Mesodermal cell (in vitro differentiated cells): Measurements from ENCODE around the gene RAB35.

Experiments used
- H3K27ac ChIP-seq: 2 replicates; pipeline ENCODE4 v1.7.0; 2013; ENCODE audit warnings: mild to moderate bottlenecking, low read depth, low read length, moderate library complexity; ENCODE audit not compliant: severe bottlenecking
- H3K36me3 ChIP-seq: 2 replicates; pipeline ENCODE4 v1.7.1; 2013; ENCODE audit warnings: mild to moderate bottlenecking, low read length, moderate library complexity; ENCODE audit not compliant: control insufficient read depth, insufficient read depth
- H3K4me1 ChIP-seq: one replicate; pipeline ENCODE4 v1.7.1; 2013; ENCODE audit warnings: mild to moderate bottlenecking, low read length; ENCODE audit not compliant: insufficient read depth, control insufficient read depth, poor library complexity, severe bottlenecking
- H3K4me3 ChIP-seq: 2 replicates; pipeline ENCODE4 v1.7.0; 2013; ENCODE audit warnings: low read length, control low read depth, mild to moderate bottlenecking; ENCODE audit not compliant: insufficient read depth, poor library complexity, severe bottlenecking; ENCODE audit errors: extremely low read depth
- H3K9me3 ChIP-seq: 2 replicates; pipeline ENCODE4 v1.7.1; 2013; ENCODE audit warnings: mild to moderate bottlenecking, low read length, moderate library complexity; ENCODE audit not compliant: control insufficient read depth
- WGBS, 2 experiments: methylation state at CpG; one replicate each; pipeline ENCODE4 v1.1.5; 2013; ENCODE audit warnings: missing lambda C conversion rate in 2 of 2; ENCODE audit not compliant: insufficient coverage in 2 of 2; 5-methylcytosine and 5-hydroxymethylcytosine counted together

The RAB35 gene

DNA sequence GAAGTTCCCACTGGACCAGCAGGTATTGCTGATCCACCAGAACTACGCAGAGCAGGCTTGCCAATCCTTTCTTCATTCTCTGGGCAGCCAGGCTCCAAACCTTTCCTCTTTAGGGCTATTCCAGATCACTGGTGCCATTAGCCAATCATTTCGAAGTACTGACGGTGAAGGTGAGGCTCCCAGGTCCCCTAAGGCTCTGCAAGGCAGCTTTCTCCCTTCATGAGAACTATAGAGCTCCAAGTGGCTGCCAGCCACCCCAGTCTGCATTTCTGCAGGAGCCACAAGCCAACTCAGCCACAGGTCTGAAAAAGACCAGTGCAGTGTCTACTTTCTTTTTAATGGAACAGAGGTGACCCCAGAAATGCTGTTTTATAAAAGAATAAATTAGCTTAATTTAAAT lies 48.7 kb downstream of the RAB35 start:
- H3K4me3 ChIP-seq = no peak overlapping the region
- H3K36me3 ChIP-seq = no peaks in the 10 kb centered on the region
- 94 to 100% methylated on average over 1 to 3 of the region's 3 CpGs for WGBS, 2 experiments
- H3K27ac ChIP-seq = no peak overlapping the region
- no peaks in the 10 kb centered on the region for H3K9me3 ChIP-seq
- peaks cover 38% of the 10 kb centered on the region for H3K4me1 ChIP-seq

DNA sequence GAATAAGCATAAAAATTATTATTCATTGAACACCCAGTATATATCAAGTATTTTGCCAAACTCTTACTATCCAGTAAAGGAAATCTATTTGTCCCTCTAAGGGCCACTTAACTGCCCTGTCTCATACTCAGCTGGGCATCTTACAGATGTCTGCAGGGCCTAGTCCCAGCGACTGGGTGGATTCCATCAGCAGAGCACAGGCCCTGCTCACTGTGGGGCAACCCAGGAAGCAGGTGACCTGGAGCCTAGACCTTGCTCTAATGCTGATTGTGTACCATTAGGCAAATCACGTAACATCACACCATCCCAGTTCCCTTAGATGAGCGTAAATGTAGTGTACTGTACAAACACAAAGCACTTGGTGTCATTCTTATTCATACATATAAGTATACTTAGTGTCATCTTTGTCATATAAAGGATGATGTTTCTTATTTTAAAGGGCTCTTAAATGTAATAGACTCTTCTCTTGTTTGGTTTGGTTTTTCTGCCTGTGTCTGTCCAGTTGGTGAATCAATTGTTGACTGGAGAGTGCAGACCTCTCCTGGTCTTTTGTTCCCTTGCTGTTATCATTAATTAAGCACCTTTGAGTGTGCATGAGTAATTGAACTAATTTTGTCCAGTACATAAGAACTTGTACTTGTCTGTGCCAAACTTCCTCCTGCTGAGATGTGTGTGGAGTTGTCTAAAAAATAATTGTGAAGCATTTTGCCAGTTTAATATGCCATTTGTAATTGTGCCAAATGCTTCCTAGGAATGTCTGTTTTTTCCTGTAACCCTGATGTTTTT lies 49.3 kb downstream of the RAB35 start:
- Histone ChIP-seq H3K27ac (no peak overlapping the region), H3K9me3 (no peaks in the 10 kb centered on the region), H3K4me3 (no peak overlapping the region), H3K36me3 (no peaks in the 10 kb centered on the region), H3K4me1 (peaks cover 38% of the 10 kb centered on the region)
- 75 to 85% methylated on average over 1 to 2 of the region's 3 CpGs for WGBS, 2 experiments

DNA sequence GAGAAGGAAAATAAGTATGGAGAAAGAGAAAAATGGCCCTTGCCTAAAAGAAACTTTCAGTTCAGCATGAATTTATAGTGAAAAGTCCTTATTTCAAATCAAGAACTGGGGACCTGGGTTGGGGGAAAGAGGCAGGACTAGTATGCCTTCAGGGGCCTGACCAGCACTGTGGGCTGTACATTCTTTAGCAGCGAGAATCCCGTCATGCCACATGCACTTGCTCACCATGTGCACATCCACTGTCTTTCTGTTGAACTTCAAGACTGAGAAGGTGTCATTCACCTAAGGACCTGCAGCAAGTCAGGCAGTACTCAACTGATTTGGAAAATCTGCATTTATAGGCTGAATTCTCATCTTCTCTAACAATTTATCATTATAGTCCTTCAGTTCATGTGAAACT lies 50.2 kb downstream of the RAB35 start:
- WGBS, 2 experiments = 81 to 92% methylated on average over 2 of the region's 2 CpGs
- Histone ChIP-seq H3K9me3 (no peaks in the 10 kb centered on the region), H3K36me3 (no peaks in the 10 kb centered on the region)

DNA sequence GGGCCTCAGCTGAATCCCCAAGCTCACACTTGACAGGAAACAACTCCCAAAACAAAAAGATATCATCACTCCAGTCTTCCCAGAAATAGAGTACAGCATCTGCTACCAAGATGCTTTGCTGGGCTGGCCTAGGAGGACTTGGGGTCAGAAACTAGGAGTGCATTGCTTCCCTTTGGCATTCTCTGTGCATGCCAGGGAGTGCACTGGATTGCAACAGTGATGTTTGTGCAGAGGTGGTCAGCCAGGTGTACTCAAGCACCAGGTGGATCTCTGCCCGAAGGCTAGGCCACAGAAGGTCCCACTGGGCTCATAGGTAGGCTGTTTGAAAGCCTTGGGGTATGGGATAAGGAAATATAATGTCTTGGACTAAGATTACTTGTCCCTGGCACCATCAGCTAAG lies 51.1 kb downstream of the RAB35 start:
- 100% methylated on average over 1 of the region's 1 CpG; no CpG with 5 or more reads in 1 of the 2 experiments for WGBS, 2 experiments
- no peak overlapping the region for H3K27ac ChIP-seq

More for the DNA sequence above, 50.2 kb downstream of the RAB35 start:
- Histone ChIP-seq H3K4me1 (peaks cover 38% of the 10 kb centered on the region), H3K4me3 (no peak overlapping the region), H3K27ac (no peak overlapping the region)

DNA sequence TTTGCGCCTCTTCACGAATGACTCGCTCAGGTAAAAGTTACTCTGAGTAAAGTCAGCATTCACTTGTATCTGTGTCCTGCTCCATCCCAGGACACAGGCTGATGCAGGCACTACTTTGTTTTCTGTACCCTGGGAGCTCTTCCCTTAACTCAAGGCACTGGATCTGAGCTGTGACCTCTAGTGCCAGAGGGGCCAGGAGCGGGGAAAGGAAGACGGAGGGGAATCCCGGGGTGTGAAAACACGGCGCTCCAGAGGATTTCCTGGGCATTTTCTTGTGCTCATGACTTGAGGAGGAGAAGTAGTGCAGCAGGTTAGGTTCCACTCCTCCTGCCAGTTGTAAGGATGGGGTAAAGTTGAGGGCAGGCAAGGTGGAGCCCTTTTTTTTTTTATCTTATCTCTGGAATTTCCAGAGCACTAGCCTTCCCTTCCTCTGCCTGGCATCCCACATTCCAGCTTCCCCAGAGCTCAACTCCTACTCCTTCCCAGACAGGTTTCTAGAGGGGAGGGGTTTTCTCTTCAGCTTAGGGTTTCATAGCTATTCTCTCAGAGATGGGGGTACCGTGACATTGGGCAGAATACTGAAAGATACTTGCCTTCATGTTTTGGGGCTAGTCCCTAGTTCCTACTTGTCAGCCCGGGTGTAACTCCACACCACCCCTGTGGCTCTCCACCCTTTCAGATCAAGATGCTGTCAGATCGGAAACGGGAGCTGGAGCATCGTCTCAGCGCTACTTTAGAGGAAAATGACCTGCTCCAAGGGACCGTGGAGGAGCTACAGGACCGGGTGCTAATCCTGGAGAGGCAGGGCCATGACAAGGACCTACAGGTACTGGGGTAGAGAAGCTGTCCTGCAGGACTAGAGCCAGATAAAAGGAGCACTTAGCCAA lies 52.3 kb downstream of the RAB35 start:
- Histone ChIP-seq H3K4me3 (no peak overlapping the region), H3K9me3 (no peaks in the 10 kb centered on the region), H3K27ac (peak overlapping the region; percentile 39), H3K36me3 (no peaks in the 10 kb centered on the region), H3K4me1 (peaks cover 38% of the 10 kb centered on the region)
- WGBS, 2 experiments = 81 to 82% methylated on average over 16 of the region's 16 CpGs

More for the DNA sequence above, 51.1 kb downstream of the RAB35 start:
- Histone ChIP-seq H3K36me3 (no peaks in the 10 kb centered on the region), H3K4me3 (no peak overlapping the region), H3K4me1 (peaks cover 38% of the 10 kb centered on the region), H3K9me3 (no peaks in the 10 kb centered on the region)

DNA sequence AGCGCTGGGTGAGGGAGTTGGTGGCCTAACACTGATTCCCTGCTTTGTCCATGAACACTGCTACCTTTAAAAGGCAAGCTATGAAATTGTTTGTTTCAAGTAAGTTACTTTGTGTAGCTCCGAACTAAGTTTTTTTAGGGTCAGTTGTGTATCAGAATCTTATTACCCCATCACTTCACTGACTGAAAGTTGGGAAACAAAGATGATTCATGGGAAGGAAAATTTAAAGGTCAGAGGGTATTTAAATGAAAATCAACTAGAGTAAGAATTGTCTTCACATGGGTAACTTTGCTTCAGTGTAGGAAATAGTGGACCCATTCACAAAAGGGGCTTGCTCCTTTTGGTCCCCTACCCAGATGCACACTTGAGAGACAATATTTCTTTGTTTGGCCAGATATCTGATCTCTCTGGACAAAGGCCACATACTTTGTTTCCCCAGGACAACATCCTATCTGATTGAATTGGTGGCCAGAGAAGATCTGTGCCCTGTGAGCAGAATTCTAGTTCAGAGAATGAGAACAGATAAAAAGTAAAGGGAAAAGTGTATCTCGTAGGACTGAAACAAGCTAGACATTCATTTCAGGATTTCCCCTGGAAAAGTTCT lies 53.5 kb downstream of the RAB35 start:
- Histone ChIP-seq H3K9me3 (no peaks in the 10 kb centered on the region), H3K27ac (no peak overlapping the region), H3K4me1 (peaks cover 38% of the 10 kb centered on the region), H3K36me3 (no peaks in the 10 kb centered on the region), H3K4me3 (no peak overlapping the region)
- WGBS, 2 experiments = 91 to 100% methylated on average over 1 of the region's 3 CpGs

DNA sequence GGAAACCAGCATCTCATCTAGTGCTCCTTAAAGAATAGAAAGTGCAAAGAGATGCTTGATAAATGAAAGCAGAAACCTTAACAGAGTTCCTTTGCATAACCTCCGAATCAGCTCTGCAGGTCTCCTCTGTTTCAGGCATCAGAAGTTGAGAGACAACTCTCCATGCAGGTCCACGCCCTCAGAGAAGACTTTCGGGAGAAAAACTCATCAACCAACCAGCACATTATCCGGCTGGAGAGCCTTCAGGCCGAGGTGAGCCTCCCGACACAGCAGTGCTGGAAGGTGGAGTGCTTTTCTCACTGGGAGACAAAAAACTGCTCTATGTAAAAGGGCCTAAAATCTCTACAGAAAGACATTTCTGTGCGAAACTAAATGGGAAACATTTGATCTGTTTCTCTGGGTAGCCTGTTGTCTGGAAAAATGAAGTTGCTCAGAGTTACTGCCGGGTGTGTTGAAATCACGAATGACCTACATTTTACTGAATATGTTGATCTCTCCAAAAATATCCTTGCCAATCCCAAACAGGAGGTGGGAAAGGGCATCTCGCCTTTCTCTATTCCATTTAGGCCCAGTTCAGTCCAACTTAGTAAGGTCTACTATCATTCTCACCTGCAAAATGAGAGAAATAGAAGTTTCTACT lies 54.9 kb downstream of the RAB35 start:
- WGBS, 2 experiments = 96 to 100% methylated on average over 2 to 6 of the region's 10 CpGs
- Histone ChIP-seq H3K4me1 (peaks cover 37% of the 10 kb centered on the region), H3K27ac (no peak overlapping the region)

DNA sequence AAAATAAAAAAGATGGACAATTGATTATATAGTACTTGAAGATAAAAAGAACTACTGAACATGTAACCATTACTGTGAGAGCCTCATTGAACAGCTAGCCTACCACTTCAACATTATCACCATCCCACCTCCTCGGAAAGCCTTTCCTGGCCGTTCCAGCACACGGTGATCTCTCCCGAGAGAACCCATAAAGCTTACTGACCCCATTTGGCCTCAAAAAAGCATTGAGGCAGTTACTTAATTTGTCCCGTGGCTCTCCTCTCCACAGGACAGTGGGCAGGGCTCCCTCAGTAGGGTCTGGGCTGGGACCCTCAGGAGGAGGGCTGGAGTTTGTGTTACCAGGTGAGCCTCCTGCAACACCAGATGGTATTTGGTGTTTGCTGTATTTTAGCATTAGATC lies 55.8 kb downstream of the RAB35 start:
- peaks cover 27% of the 10 kb centered on the region for H3K4me1 ChIP-seq
- H3K9me3 ChIP-seq = no peaks in the 10 kb centered on the region
- H3K27ac ChIP-seq = no peak overlapping the region
- no peaks in the 10 kb centered on the region for H3K36me3 ChIP-seq
- WGBS, 2 experiments = 93 to 96% methylated on average over 5 of the region's 5 CpGs
- H3K4me3 ChIP-seq = no peak overlapping the region

More for the DNA sequence above, 54.9 kb downstream of the RAB35 start:
- no peaks in the 10 kb centered on the region for H3K36me3 ChIP-seq
- no peaks in the 10 kb centered on the region for H3K9me3 ChIP-seq
- no peak overlapping the region for H3K4me3 ChIP-seq

DNA sequence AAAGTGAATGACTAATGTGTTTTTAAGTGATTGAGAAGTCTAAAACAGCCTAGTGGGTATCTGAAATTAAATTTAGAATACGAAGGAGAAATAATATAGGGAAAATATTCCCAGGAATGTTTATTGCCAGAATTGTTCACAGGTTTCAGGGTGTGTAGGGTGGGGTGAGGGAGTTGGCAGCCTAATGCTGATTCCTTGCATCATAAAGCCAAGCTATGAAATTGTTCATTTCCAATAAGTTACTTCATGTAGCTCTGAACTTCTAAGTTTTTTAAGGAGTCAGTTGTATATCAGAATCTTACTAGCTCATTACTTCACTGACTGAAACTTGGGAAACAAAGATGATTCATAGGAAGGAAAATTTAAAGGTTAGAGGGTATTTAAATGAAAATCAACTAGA lies 56.4 kb downstream of the RAB35 start:
- WGBS, 2 experiments = 86 to 100% methylated on average over 1 of the region's 1 CpG

DNA sequence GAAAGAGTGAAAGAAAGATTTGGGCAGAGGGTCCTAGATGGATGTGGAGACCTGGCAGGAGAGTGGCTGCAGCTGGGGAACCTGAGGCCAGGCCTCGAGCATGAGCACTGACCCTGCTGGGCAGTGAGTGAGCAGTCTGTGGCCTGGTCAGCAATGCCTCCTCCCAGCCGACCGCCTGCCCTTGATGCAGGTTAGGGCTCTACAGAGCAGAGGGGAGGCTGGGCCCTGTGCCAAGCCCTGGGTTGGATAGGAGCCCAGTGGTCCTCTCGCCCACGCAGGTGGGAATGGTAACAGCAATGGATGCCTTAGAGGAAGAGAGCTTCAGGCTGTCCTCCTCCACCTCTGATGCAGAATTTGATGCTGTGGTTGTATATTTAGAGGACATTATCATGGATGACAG lies 59.8 kb downstream of the RAB35 start:
- no peaks in the 10 kb centered on the region for H3K36me3 ChIP-seq
- no peak overlapping the region for H3K27ac ChIP-seq
- 86 to 98% methylated on average over 3 to 5 of the region's 5 CpGs for WGBS, 2 experiments
- H3K9me3 ChIP-seq = no peaks in the 10 kb centered on the region
- no peak overlapping the region for H3K4me3 ChIP-seq
- no peaks in the 10 kb centered on the region for H3K4me1 ChIP-seq

More for the DNA sequence above, 56.4 kb downstream of the RAB35 start:
- no peaks in the 10 kb centered on the region for H3K9me3 ChIP-seq
- H3K4me3 ChIP-seq = no peak overlapping the region
- H3K36me3 ChIP-seq = no peaks in the 10 kb centered on the region
- H3K27ac ChIP-seq = no peak overlapping the region
- peaks cover 22% of the 10 kb centered on the region for H3K4me1 ChIP-seq
